HG03103 (cell line): ENCODE data around the gene SDK1.
"Not testable (repeated sequence)": the region's sequence is repeated elsewhere in the genome, so short reads cannot be mapped to it uniquely, and the experiment has no call there.

Source experiments
- ATAC-seq: cut with Tn5 transposase; IDR thresholded peaks from one replicate; pipeline ENCODE4 v1.9.1; 2021; ENCODE audit warnings: low read depth; ENCODE audit not compliant: unreplicated experiment

The SDK1 gene

DNA sequence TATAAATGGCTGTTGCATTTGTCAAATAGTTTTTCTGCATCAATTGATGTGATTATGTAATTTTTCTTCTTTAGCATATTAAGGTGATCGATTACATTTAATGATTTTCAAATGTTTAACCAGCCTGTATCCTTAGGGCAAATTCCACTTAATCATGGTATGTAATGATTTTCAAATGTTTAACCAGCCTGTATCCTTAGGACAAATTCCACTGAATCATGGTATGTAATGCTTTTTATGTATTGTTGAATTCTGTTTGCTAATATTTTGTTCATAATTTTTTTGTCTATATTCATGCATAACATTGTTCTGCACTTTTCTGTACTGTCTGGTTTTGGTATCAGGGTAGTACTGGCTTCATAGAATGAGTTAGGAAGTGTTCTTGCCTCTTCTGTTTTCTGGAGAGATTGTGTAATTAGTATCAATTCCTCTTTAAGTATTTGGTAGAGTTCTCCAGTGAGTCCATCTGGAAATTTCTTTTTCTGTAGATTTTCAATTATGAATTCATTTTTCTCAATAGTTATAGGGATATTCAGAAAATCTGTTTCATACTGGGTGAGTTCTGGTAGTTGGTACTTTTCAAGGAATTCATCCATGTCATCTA lies 987.8 kb downstream of the SDK1 start:
- ATAC-seq: no peak

GRCh38 chr7:4297165-4297917 lies 996.3 kb downstream of the SDK1 start:
- no peak for ATAC-seq

- no peak for ATAC-seq
These were observed 996.8 kb downstream of the SDK1 start for GRCh38 chr7:4297918-4298219.

DNA sequence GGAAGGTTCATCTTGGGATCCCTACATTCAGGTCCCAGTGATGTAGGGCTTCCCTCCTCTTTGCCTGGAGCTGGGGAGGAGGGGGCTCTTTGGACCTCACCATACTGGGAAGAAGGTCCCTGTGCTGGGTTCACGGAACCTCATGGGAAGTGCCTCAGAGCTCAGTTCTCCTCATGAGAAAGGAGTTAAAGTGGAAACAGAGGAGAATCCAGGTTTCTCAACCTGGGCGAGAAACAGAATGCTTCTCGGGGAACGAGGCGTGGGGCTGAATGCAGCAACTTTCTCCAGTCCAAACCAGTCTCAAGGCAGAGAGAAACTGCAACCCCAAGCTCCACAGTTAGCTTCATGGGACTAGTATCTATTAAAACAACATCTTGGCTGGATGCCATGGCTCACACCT lies 998.4 kb downstream of the SDK1 start:
- ATAC-seq: no peak

DNA sequence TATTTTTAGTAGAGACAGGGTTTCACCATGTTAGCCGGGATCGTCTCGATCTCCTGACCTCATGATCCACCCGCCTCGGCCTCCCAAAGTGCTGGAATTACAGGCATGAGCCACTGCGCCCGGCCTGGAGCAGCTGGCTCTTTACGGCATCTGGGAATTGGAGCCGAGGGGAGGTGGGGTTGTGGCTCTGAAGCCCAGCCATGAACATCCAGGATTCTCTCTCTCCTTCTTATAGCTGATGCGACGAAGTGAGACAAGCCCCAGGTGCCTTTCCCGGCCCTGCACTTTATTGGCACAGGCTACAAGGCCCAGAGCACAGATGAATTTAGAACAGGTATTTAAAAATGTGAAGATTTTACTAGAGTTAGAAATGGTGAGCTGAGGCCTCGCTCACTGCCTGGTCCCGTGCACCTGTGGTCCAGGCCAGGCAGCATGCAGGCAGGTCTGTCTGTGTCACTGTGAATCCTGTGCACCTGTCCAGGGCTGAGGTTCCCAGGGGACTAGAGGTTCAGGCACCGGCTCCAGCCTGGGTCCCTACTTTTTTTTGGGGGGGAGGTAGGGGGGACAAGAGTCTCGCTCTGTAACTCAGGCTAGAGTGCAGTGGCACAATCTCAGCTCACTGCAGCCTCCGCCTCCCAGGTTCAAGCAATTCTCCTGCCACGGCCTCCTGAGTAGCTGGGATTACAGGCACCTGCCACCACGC lies 1001.3 kb downstream of the SDK1 start:
- ATAC-seq: no peak

GRCh38 chr7:4307316-4308204 lies 1006.5 kb downstream of the SDK1 start:
- ATAC-seq: no peak

- ATAC-seq: no peak
These were observed 1007.1 kb downstream of the SDK1 start for GRCh38 chr7:4308205-4308590.

DNA sequence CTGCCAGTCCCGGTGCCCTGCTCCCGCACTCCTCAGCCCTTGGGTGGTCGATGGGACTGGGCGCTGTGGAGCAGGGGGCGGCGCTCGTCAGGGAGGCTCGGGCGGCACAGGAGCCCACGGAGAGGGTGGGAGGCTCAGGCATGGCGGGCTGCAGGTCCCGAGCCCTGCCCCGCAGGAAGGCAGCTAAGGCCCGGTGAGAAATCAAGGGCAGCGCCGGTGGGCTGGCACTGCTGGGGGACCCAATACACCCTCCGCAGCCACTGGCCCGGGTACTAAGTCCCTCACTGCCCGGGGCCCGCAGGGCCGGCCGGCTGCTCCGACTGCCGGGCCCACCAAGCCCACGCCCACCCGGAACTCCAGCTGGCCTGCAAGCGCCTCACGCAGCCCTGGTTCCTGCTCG lies 1012.9 kb downstream of the SDK1 start:
- not testable (repeated sequence) for ATAC-seq

GRCh38 chr7:4314316-4314715 lies 1013.3 kb downstream of the SDK1 start:
- not testable (repeated sequence) for ATAC-seq
